HG03039 (cell line): ENCODE results near the gene NME9.
A peak's percentile ranks its signal among the peaks of the same experiment; 100 is the strongest.
"Not testable (repeated sequence)": the region's sequence is repeated elsewhere in the genome, so short reads cannot be mapped to it uniquely, and the experiment has no call there.

Experiments
- ATAC-seq: cut with Tn5 transposase; IDR thresholded peaks from one replicate; pipeline ENCODE4 v1.9.1; 2021; ENCODE audit warnings: mild to moderate bottlenecking, moderate library complexity; ENCODE audit not compliant: unreplicated experiment

Gene NME9, protein sequence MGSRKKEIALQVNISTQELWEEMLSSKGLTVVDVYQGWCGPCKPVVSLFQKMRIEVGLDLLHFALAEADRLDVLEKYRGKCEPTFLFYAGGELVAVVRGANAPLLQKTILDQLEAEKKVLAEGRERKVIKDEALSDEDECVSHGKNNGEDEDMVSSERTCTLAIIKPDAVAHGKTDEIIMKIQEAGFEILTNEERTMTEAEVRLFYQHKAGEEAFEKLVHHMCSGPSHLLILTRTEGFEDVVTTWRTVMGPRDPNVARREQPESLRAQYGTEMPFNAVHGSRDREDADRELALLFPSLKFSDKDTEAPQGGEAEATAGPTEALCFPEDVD

DNA sequence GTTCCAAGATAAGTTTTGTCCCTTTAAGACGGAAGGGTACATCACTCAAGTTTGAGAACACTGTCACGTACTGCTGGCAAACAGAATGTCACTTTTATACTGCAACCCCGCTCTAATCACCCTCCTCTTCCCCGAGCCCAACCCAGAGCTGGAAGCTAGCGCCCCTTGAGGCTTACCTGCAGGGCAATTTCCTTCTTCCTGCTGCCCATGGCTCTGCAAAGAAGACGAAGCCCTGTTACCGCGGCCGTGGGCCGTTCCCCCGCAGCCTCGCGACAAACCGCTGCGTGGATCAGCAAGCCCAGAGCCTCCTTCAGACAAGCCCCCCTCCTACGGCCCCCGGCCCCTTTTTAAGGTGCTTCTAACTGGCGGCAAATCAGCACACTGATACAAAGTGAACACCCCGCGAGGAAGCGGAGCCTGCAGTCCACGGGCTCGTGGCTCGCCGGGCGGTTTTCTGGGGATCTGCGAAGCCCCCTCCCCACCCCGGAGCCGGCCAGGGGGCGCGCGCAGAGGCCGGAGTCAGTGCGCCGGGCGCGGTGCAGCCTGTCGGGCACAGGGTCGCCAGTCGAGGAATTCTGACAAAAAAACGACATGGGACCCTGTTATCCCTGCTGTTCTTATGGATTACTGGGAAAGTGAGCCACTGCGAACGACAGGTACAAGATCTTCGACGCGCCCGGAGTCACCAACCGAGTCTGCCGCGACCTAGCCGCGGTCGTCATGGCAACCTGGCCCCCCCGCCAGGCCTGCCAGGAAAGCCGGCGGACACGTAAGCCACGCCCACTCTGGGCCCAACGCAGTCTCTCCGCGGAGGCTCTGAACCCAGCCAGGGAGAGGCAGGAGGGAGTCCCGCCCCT is at the start of gene NME9:
NME9 (minus strand) TSS at position 725 of the 857 bp plus-strand sequence; CDS start at position 209, 516 bp downstream.
- peak; percentile 66 for ATAC-seq

DNA sequence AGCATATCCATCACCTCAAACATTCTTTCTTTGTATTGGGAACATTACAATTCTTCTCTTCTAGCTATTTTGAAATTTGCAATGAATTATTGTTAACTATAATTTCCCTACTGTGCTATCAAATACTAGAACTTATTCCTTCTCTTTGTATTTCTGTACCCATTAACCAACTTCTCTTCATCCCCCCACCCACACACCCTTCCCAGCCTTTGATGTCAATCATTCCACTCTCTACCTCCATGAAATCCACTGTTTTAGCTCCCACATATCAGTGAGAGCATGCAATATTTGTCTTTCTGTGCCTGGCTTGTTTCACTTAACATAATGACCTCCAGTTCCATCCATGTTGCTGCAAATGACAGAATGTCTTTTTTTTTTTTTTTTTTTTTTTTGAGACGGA is 49.3 kb upstream of the NME9 start:
- ATAC-seq, result no peak

DNA sequence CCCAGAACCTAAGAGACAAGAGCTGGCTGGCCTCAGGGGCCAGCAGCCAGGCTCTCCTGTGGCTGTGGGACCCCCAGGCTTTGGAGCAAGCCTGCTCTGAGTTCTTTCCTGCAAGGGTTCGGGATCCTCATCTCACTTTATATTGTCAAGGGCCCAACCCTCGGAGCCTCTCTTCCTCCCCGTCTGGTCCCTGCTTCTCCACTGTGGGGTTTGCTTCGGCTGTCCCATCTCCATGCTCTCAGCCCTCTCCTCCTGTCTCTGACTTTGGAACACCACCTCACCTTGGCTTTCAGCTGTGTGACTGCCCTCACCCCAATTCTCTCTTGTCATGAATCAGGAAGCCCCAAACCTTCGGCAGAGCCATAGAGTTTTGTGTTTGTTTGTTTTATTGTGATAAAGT is 48.7 kb upstream of the NME9 start:
- no peak for ATAC-seq

DNA sequence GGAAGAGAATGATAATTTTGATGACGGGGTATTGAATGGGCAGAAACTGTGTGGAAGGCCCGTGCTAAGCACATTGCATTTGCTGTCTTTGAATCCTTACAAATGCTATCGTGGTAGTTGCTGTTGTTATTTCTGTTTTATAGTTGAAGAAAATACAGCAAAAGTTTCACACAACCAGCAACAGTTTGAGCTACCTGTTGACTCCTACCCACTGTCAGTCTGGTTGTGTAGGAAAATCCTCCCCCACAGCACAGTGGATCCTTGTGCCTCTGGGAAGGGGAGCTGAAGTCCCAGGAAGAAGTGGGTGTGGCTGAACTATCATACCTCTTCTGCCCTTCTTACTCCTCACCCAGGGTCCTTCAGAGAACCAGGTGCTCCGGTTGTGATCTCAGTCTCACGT is 48.2 kb upstream of the NME9 start:
- no peak for ATAC-seq

DNA sequence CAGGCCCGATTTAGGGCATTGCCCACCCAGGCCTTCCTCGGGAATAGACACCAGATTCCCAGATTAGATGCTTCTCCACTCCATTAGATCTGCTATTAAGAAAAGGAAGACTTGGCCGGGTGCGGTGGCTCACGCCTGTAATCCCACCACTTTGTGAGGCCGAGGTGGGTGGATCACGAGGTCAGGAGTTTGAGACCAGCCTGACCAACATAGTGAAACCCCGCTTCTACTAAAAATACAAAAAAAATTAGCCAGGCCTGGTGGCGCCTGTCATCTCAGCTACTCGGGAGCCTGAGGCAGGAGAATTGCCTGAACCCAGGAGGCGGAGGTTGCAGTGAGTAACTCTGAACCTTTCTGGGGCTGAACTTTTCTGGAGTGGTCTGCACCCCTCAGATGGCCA is 47.6 kb upstream of the NME9 start:
- not testable (repeated sequence) for ATAC-seq

DNA sequence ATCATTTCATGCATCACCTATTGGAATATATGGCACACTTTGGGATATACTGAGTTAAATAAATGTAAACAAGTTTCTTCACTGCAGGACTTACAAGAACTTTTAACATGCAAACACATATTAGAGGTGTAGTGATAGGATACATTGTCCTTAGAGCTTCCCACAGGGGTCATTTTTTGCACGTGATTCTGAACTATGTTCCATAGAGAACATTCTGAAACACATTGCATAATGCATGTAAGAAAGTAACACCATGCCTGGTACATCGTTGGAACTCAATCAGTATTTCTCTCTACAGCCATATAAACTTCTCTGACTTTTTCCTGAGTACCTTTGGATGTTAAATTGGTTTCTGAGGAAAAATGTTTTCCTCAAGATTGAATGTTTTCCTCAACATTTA is 47.0 kb upstream of the NME9 start:
- no peak for ATAC-seq

DNA sequence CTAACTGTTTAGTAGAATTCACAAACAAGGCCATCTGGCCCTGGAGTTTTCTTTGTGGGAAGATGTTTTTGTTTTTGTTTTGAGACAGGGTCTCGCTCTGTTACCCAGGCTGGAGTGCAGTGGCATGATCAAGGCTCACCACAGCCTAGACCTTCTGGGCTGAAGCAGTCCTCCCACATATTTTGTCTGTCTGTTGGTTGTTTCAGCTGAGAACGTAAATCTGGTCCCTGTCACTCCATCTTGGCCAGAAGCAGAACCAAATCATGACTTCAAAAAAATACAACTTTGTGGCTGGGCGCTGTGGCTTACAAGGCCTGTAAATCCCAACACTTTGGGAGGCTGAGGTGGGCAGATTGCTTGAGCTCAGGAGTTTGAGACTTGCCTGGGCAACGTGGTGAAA is 45.8 kb upstream of the NME9 start:
- ATAC-seq, result no peak

DNA sequence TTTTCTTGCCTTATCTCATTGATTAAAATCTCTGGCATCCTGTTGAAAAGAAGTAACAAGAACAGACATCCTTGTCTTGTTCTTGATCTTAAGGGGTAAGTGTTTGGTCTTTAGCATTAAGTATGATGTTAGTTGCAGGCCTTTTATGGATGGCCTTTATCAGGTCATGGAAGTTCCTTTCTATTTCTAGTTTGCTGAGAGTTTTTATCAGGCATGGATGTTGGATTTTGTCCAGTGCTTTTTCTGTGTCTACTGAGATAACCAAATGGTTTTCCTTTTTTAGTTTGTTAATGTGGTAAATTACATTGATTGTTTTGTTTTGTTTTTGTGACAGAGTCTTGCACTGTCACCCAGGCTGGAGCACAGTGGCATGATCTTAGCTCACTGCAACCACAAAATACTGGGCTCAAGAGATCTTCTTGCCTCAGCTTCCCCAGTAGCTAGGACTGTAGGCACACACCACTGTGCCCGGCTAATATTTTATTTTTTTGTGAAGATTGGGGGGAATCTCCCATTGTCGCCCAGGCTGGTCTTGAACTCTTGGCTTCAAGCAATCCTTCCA is 45.0 kb upstream of the NME9 start:
- ATAC-seq, result no peak

DNA sequence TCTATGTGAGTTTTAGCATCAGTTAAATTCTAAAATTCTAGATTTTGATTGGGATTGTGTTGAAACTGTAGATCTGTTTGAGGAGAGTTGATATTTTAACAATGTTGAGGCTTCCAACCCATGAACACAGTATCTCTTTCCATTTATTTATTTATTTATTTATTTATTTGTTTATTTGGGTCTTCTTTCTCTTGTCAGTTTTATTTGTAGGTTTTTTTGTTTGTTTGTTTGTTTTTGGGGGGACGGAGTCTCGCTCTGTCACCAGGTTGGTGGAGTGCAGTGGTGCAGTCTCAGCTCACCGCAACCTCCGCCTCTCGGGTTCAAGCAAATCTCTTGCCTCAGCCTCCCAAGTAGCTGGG is 44.1 kb upstream of the NME9 start:
- no peak for ATAC-seq

DNA sequence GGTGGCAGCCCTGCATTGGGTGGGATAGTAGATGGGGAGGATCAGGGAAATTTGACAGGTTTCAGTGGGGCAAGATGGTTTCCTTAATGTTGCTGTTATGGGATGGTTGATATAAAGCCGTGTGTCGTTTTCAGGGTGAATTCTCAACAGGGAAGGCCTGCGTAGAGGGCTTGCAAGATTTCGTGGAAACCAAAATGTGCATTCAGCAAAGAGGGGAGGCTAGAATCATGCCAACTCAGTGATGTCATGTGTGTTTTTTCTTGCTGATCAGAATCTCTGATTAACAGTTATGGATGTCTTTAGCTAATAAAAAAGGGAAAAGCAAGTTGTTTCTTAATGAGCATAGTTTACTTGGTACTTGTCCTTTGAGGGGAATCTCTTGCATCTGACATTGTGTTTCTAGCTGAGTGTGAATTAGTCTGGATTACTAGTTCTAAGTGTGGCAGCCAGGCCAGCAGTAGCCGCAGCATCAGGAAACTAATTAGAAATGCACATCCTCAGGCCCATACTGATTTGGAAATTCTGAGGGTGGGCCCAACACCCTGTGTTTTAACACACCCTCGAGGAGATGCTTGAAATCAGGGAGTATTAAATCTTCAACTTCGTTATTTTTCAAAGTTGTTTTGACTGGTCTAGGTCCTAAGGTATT is 43.6 kb upstream of the NME9 start:
- no peak for ATAC-seq

DNA sequence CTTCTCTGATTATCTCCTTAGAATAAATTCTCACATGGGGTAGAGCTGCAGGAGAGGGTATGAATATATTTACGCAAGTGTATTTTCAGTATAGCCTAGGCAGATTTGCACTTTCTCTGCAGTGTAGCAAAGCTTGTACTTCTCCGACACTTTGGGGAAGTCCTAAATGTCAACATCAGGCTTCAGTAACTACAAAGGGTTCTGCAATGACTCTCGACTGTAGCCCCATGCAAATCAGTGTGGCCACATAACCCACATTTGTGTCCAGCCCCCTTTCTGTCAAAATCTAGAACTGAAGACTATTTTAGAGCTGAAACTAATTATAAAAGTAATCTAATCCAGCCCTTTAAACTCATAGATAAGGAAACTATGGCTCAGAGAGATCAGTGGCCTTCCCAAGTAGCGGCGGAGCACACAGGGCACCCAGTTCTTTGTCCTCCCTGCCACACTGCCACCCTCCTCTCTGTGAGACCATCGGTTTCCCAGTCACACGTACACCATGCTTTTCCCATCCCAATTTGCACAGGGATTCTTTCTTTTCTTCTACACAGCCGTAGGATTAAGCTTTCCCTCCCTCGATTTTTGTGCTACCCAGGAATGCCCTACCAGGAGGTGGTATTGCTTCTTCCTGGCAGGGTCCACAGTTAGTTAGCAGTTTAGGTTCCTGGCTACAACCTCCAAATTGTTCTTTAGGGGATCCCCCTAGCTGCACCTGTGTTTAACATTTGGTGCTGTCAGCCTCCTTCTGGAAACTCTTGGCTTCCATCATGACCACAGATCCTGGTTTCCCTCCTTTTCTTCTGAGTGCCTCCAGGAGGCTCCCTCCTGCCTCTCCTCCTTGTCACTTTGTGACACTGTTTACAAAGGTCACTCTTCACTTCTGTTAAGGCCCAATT is 41.7 kb upstream of the NME9 start:
- ATAC-seq, result peak; percentile 99

DNA sequence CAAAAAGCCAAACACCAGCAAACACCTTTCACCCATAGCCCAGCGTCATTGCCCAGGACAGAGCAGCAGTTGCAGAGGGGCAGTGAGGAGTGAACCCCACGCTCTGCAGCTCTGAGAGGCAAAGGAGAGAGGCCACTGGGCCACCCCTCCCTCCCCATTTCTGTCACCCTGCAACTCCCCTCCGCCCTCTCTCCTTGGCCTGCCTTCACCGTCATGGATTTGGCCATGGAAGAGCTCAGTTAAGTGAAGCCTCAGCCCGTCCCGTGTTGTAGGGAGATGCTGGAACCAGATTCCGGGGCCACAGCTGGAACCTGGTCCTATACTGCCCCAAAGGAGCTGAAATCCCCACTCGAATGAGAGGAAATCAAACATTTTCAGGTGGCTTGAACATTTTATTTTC is 40.7 kb upstream of the NME9 start:
- ATAC-seq, result no peak

DNA sequence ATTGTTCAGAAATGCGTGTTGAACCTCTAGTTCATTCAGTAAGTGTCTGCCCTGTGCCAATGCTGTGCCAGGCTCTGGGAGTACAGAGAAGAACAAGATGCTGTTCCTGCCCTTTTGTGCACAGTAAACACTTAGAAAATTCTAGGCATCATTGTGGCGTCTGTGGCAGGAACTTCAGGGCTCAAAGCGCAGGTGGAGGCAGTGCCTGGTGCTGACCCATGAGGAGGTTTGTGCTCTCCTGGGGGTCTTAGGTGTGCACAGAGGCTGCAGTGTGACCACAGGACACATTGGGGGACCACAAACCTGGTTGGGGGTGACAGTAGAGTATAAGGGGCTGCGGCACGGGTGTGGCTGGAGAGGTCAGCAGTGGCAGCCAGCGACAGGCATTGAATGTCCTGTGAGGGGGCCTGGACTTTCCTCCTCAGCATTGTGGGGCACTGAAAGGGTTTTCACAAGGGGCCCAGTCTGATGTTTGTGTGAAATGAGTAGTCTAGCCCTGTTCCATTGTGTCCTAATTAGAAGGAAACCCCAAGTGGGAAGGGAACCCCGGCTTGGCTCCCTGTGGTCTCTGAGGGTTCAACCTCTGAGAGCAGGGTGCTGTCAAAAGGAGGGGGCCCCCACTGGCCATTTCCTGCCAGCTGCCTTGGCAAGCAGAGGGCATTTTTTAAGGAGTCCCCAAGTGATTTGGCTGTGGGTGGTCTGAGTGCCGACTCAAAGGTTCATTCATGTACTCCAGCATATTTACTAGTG is 39.7 kb upstream of the NME9 start:
- ATAC-seq, result no peak

DNA sequence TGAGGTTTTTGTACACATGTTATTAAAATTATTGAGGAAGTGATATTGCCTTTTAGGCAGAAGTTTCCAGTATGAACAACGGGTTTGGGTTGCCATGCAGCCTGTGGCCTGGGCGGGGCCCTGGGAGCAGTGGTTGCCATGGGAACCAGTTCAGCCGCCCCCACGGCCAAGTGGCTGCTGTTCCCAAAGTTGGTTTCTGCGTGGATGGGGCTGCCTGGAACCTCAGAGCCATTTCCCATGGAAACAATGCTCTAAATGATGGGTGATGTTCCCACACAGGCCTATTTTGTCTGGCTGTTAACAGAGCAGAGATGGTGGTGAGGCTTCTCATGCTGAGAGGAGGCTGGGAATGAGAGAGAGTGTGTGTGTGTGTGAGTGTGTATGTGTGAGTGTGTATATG is 38.3 kb upstream of the NME9 start:
- ATAC-seq, result no peak

DNA sequence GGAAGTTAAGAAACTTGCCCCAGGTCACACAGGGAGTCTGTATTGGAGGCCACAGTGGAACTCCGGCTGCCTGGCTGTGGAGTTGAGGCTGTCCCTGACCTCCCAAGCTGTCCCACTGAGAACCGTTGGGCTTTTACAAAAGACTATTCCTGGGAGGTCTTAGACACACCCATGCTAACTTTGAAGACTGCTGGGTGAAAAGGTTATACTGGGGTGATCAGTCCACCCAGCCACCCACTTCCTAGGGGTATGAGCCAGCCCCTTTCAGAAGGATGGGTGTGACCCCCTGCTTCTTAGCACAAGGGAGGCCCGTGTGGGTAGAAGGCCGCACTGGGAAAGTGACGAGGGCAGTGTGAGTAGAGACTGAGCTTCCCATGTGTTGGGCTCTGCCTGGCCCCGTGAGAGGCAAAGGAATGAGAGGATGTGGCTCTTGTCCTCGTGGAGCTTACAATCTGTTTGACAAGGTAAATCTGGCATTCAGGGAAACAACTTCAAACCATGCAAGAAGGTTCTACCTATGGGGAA is 37.7 kb upstream of the NME9 start:
- no peak for ATAC-seq

DNA sequence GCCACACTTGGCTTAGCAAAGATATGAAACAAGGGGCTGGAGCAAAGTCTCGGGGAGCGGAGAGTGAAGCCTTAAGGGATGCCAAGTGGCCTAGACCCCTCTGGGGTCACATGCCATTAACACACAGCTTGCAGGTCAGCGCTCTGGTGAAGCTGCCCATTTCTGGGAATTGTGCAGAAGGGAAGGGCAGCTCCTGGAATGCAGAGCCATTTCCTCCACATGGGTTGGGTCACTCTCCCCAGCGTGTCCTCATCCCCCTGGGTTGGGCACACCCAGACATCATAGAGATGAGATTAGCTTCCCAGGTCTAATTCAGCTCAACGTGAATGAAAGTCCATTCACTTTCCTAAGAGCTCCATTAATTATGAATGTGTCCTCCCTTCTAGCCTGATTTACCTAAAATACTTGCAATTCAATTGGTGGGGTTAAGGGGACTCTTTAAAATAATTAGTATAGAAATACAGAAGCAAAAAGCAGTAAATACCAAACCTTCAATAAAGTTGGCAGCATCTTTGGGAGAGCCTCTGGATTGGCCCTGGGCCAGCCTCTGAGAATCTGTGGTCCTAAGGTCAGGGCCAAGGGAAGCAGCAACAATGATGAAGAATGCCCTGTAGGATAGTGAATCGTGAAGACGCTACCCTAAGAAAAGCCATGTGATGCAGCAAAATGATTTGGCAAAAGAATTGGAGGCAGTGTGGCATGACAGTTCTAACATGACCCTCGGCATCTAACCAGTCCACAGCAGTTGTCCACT is 36.5 kb upstream of the NME9 start:
- no peak for ATAC-seq

DNA sequence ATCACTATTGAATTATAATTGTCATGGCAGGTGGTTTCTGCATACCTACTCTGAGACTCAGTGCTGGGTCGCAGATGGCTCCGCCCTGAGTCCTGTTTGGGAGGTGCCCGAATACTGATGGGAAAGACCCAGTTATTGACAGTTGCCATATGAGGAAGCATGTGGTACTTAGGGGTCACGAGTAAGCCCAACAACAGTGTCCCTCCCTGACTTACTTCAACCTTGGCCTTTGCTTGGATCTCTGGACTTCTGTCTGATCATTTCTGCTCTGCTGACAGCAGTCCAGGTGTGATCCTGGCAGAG is 35.6 kb upstream of the NME9 start:
- ATAC-seq, result no peak

DNA sequence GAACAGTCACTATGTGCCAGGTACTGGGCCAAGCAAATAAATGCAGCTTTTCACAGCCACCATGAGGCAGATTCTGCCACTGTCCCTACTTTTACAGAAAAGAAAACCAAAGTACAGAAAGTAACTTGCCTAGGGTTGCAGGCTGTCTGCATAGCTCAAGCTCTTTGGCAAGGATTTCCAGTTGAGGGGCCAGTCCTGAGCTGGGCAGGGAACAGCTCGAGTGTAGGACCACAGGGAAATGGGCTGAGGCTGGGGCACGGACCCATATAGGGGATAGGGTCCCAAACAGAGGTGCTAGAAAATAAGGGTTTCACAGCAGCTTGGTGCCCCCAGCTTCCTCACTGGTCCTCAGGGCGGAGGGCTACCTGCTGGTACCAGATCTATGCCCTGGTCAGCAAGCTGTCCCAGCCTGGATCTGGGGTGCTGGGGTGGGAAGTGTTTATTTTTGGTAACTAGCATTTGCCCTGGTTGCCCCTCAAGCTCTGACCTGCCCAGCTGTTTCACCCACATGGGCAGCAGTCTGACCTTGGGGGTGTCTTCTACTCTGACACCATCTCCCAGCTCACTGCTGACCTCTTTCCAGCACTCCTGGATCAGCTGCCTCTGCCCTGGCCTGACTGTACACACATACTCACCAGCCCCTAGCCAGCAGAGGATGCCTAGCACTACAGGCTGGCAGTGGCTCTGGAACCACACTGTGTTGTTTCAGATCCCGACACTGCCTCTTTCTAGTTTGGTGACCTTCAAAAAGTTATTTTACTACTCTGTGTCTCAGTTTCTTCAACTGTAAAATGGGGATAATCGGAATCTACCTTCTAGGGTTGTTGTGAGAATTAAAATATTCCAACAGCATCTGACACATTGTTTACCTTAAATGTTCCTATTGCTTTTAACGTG is 35.0 kb upstream of the NME9 start:
- ATAC-seq, result no peak
